Endothelial cell of umbilical vein (primary cell): Measurements from ENCODE around the gene ADAM8. TPM values are rescaled to one million over a fixed set of nuclear protein-coding genes. Genes with fewer than 3 reads are reported as not detected.

Source experiments
- BruUV-seq: library from RNA; stranded (reverse); fragments of 400-500 nt; replicated peaks from 2 replicates; lab custom pipeline; 2021; lab: Mats Ljungman, UMichigan
- CTCF ChIA-PET: fragments of 300-600, 350-600 bp; sonication (Branson Sonifier 250); formaldehyde crosslinking; loops from one replicate; lab custom pipeline; 2021; ENCODE audit warnings: antibody characterized with exemption, inconsistent platforms; lab: Charles Lee
- POLR2A ChIA-PET: fragments of 300-600, 350-600 bp; sonication (Branson Sonifier 250); formaldehyde crosslinking; loops from one replicate; lab custom pipeline; 2021; ENCODE audit warnings: antibody characterized with exemption, inconsistent platforms; lab: Charles Lee
- DNase-seq: peaks from one replicate; pipeline ENCODE4 v3.0.0-alpha.2; 2011; ENCODE audit warnings: low read depth, low spot score
- FAIRE-seq: peaks from 2 replicates; lab custom pipeline; 2011; peaks lifted over from hg19 to GRCh38; lab: Jason Lieb, UNC
- H2AFZ ChIP-seq: 2 replicates; pipeline ENCODE4 v1.6.0; 2012; ENCODE audit warnings: low read depth, low read length, control low read depth, inconsistent platforms
- H3K27ac ChIP-seq: 2 replicates; pipeline ENCODE4 v1.5.1; 2011; ENCODE audit warnings: low read depth, mild to moderate bottlenecking, control low read depth, low read length, moderate library complexity; ENCODE audit not compliant: insufficient read depth
- H3K27me3 ChIP-seq, 2 experiments: 2 replicates each; pipeline versions ENCODE4 v1.6.0 to v1.6.1; 2011; ENCODE audit warnings: low read length in 2 of 2, mixed read lengths in 1 of 2; ENCODE audit not compliant: control insufficient read depth in 2 of 2, insufficient read depth in 2 of 2
- H3K36me3 ChIP-seq, 2 experiments: 2 replicates in 1 of 2; 3 replicates in 1 of 2; pipeline ENCODE4 v1.5.1; 2011; ENCODE audit warnings: low read length in 2 of 2, mild to moderate bottlenecking in 1 of 2, moderate library complexity in 1 of 2; ENCODE audit not compliant: control insufficient read depth in 2 of 2, insufficient read depth in 2 of 2; ENCODE audit errors: extremely low read depth in 1 of 2
- H3K4me1 ChIP-seq: 3 replicates; pipeline ENCODE4 v1.5.1; 2011; ENCODE audit warnings: mild to moderate bottlenecking, low read length; ENCODE audit not compliant: control insufficient read depth, insufficient read depth; ENCODE audit errors: extremely low read depth
- H3K4me2 ChIP-seq: 2 replicates; pipeline ENCODE4 v1.6.1; 2011; ENCODE audit warnings: low read length, control low read depth, mixed read lengths; ENCODE audit not compliant: insufficient read depth
- H3K4me3 ChIP-seq, 3 experiments: fragments of 200-600 bp in 1 of 3; sonication (generic), shearing (Covaris generic) in 1 of 3; replicated peaks in 1 of 3; 2 replicates each; pipeline ENCODE4 v1.5.1; 2011 to 2016; ENCODE audit warnings: control low read depth in 3 of 3, low read length in 3 of 3, mild to moderate bottlenecking in 2 of 3, inconsistent platforms in 1 of 3, low read depth in 1 of 3, moderate library complexity in 1 of 3; ENCODE audit not compliant: insufficient read depth in 1 of 3
- H3K79me2 ChIP-seq: 2 replicates; pipeline ENCODE4 v1.6.0; 2012; ENCODE audit warnings: low read length, inconsistent platforms; ENCODE audit not compliant: control insufficient read depth, insufficient read depth
- H3K9ac ChIP-seq: replicated peaks from 2 replicates; pipeline ENCODE3; 2011; ENCODE audit warnings: low read length, control low read depth; ENCODE audit not compliant: insufficient read depth; ENCODE audit errors: extremely low read depth
- H3K9me1 ChIP-seq: replicated peaks from 3 replicates; pipeline ENCODE4 v1.6.0; 2011; ENCODE audit warnings: mild to moderate bottlenecking, low read length; ENCODE audit not compliant: control insufficient read depth, insufficient read depth; ENCODE audit errors: extremely low read depth
- H3K9me3 ChIP-seq: replicated peaks from 2 replicates; pipeline ENCODE4 v1.5.1; 2012; ENCODE audit warnings: low read length, inconsistent platforms; ENCODE audit not compliant: control insufficient read depth, insufficient read depth
- H4K20me1 ChIP-seq: replicated peaks from 2 replicates; pipeline ENCODE3; 2011; ENCODE audit warnings: mild to moderate bottlenecking, low read length; ENCODE audit not compliant: control insufficient read depth, insufficient read depth; ENCODE audit errors: extremely low read depth
- EZH2 ChIP-seq: IDR thresholded peaks from 2 replicates; pipeline ENCODE4 v1.6.1; 2012; ENCODE audit warnings: borderline replicate concordance, low read depth, mild to moderate bottlenecking, moderate library complexity, low read length, inconsistent platforms; ENCODE audit not compliant: severe bottlenecking
- GATA2 ChIP-seq: IDR thresholded peaks from 2 replicates; pipeline ENCODE4 v1.7.0; 2011; ENCODE audit warnings: low read depth, mild to moderate bottlenecking, moderate library complexity, mixed read lengths, low read length; ENCODE audit not compliant: insufficient read length, insufficient read depth
- MYC ChIP-seq: IDR thresholded peaks from one replicate; pipeline ENCODE4 v1.6.1; 2011; ENCODE audit warnings: mild to moderate bottlenecking, low read depth, low read length
- POLR2A ChIP-seq: IDR thresholded peaks from 2 replicates; pipeline ENCODE4 v1.6.1; 2012; ENCODE audit warnings: low read depth, mild to moderate bottlenecking, control low read depth, low read length
- POLR2AphosphoS5 ChIP-seq: IDR thresholded peaks from 2 replicates; pipeline ENCODE4 v1.6.1; 2012; ENCODE audit warnings: low read depth, mild to moderate bottlenecking, control low read depth, low read length, moderate library complexity; ENCODE audit not compliant: insufficient read depth
- dilution Hi-C: fragments of 300-500 bp; cut with MboI; formaldehyde crosslinking; loops from one replicate; pipeline ENCODE4 v1.15.0; 2019; ENCODE audit warnings: low sequenced_read_pairs; ENCODE audit not compliant: extremely low pct_ligation_motif_present
- intact Hi-C: fragments of 100-400 bp; cut with micrococcal nuclease; formaldehyde crosslinking; loops from one replicate; pipeline ENCODE4 v1.10.0; 2022
- polyA plus RNA-seq, 4 experiments: library from polyadenylated mRNA; depleted of rRNA in 3 of 4; stranded (reverse) in 3 of 4; unstranded in 1 of 4; fragments of >200 nt; gene quantifications; 2 replicates each; pipeline versions ENCODE4 v1.2.1 to v1.2.3, GENCODE V29; 2011 to 2012; ENCODE audit warnings: missing spikeins in 1 of 4
- total RNA-seq: library from RNA; stranded (reverse); gene quantifications from 2 replicates; pipeline ENCODE4 v1.2.3, GENCODE V29; 2021
- TF ChIP-seq, protein P1 (sequence below): IDR thresholded peaks from 2 replicates; pipeline ENCODE4 v1.6.1; 2011; ENCODE audit not compliant: insufficient read depth, insufficient read length
- TF ChIP-seq, protein P2 (sequence below), 2 donors: IDR thresholded peaks; 1 replicate in 1 of 2; 2 replicates in 1 of 2; pipeline ENCODE4 v1.5.1; 2011; ENCODE audit warnings: low read length in 2 of 2, mild to moderate bottlenecking in 2 of 2, moderate library complexity in 2 of 2, control low read depth in 1 of 2, inconsistent platforms in 1 of 2, low read depth in 1 of 2; ENCODE audit not compliant: insufficient read depth in 1 of 2; ENCODE audit errors: extremely low read depth in 1 of 2

ADAM8 gene
- total and polyA plus RNA-seq, 2 donors (not counting 3 experiments of a cell fraction or from before 2014, with no cell fraction given): 0.51 to 0.55 TPM

DNA sequence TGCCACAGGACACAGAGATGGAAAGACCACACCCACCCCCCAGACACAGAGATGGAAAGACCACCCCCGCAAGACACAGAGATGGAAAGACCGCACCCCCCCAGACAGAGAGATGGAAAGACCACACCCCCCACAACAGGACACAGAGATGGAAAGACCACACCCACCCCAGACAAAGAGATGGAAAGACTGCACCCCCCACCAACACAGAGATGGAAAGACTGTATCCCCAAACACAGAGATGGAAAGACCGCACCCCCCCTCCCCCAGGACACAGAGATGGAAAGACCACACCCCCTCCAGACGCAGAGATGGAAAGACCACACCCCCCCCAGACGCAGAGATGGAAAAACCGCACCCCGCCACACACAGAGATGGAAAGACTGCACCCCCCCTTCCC lies 40.1 kb upstream of the ADAM8 start:
- H3K4me2 ChIP-seq: no peak overlapping the region

More for the DNA sequence above, 40.1 kb upstream of the ADAM8 start:
- no peaks in the 10 kb centered on the region for H3K9me3 ChIP-seq
- dilution Hi-C loops: no loop called here
- no peak overlapping the region for H3K4me3 ChIP-seq
- H3K9ac ChIP-seq: no peak overlapping the region
- no peak overlapping the region for H3K27ac ChIP-seq
- peaks cover 0 to 4% of the 10 kb centered on the region in 2 experiments for H3K36me3 ChIP-seq
- FAIRE-seq (no peak), DNase-seq (no peak)
- H4K20me1 ChIP-seq: no peaks in the 10 kb centered on the region
- H2AFZ ChIP-seq: no peak overlapping the region
- intact Hi-C loops: loop anchor here (5.0 kb wide), 1 partner anchor 414 kb away; no protein-coding TSS in a partner anchor
- ChIA-PET POLR2A (no interaction called here), CTCF (interaction anchor here (1.7 kb wide), 1 partner anchor 13 kb away, joined by 7 read pairs; no protein-coding TSS in a partner anchor)
- H3K9me1 ChIP-seq: no peaks in the 10 kb centered on the region
- H3K4me1 ChIP-seq: no peaks in the 10 kb centered on the region
- TF ChIP-seq, protein P1, sequence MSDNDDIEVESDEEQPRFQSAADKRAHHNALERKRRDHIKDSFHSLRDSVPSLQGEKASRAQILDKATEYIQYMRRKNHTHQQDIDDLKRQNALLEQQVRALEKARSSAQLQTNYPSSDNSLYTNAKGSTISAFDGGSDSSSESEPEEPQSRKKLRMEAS: no peak
- TF ChIP-seq GATA2 (no peak), POLR2AphosphoS5 (no peak), EZH2 (no peak), POLR2A (no peak), MYC (no peak)
- TF ChIP-seq, protein P2, sequence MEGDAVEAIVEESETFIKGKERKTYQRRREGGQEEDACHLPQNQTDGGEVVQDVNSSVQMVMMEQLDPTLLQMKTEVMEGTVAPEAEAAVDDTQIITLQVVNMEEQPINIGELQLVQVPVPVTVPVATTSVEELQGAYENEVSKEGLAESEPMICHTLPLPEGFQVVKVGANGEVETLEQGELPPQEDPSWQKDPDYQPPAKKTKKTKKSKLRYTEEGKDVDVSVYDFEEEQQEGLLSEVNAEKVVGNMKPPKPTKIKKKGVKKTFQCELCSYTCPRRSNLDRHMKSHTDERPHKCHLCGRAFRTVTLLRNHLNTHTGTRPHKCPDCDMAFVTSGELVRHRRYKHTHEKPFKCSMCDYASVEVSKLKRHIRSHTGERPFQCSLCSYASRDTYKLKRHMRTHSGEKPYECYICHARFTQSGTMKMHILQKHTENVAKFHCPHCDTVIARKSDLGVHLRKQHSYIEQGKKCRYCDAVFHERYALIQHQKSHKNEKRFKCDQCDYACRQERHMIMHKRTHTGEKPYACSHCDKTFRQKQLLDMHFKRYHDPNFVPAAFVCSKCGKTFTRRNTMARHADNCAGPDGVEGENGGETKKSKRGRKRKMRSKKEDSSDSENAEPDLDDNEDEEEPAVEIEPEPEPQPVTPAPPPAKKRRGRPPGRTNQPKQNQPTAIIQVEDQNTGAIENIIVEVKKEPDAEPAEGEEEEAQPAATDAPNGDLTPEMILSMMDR (IDR thresholded peaks at IDR 0.05; ENCODE audit: extremely low read depth in 1 of 2, insufficient read depth in 1 of 2, low read depth in 1 of 2, low read length in 2 of 2): no peak
- H3K27me3 ChIP-seq: peaks cover 0 to 3% of the 10 kb centered on the region in 2 experiments
- no peaks in the 10 kb centered on the region for H3K79me2 ChIP-seq
- no TSS peak for BruUV-seq
